GM21381 (cell line): ENCODE data around the gene MARCHF10.
"Not testable (repeated sequence)": the region's sequence is repeated elsewhere in the genome, so short reads cannot be mapped to it uniquely, and the experiment has no call there.

ENCODE experiments used
- ATAC-seq: cut with Tn5 transposase; IDR thresholded peaks from one replicate; pipeline ENCODE4 v1.9.1; 2021; ENCODE audit warnings: mild to moderate bottlenecking, moderate library complexity; ENCODE audit not compliant: unreplicated experiment

Gene MARCHF10

DNA sequence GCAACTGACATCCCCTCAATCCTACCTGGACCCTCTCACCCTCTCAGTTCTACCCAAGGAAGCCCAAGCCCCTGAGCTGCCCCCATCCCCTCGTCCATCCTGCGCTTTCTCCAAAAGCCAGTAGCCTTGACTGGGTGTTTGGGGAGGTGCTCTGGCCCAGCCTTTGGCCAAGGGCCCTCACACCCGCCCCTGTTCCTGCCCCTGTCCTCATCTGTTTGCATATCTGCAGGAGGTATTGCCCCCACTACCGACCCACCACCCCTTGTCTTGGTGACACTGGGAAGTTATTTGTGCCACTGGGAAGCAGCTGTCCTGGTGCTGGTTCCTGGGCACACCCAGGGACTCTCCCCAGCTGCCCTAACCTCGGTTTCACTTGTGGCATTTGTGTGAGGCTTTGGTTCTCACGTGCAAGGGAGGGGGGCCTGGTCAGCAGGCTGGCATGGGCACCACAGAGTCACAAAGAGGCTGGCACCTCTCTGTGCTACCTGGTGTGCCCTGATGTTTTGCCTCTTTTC, 105.3 kb downstream of the MARCHF10 start:
- ATAC-seq, result no peak

DNA sequence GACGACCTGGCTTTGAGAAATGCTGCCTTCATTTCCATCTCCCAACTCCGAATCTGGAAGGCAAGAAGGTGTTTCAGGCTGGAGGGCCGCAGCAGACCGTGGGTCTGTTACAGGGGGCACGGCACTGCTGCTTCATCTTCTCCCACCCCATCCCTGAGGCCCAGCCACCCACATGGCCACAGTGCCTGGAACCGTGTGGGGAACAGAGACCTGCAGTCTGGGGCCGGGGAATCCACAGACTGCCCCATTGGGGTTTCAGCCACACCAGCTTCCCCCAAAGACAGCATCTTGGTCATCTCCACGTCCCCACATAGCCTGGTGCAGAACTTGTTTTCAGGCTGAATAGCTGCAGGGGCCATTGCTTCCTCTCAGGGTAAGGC, 106.4 kb downstream of the MARCHF10 start:
- no peak for ATAC-seq

DNA sequence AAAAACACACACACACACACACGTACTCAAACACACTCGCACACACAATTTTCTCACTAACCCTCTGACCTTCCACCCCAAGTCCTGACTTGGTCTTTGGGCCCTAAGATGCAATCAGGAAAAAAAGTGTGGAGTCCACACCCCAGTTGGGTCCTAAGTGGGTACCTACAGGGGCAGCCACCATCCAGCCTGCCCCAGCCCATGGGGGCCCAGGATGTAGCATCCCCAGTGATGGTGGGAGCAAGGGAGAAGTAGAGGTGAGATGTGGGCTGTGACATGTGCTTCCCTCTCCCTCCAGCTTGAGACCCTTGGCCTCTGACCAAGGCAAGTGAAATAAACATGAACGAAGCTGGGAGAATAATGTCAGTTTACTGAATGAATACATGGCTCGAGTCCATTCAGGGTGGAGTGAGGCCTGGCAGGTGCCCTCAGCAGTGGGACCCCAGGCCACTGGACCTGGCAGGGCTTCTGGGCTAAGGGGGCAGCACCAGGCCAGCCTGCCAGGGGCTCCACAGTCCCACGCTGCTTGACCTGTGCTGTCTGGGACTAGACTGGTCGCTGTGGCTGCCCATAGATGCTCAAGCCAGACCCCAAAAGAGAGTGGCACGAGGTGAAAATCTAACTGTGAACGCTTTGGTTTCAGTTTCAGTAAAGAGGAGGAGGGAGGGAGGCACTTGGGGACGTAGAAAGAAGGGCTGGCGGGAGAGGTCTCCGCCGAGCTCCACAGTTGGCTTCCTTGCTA, 107.0 kb downstream of the MARCHF10 start:
- ATAC-seq, result no peak

DNA sequence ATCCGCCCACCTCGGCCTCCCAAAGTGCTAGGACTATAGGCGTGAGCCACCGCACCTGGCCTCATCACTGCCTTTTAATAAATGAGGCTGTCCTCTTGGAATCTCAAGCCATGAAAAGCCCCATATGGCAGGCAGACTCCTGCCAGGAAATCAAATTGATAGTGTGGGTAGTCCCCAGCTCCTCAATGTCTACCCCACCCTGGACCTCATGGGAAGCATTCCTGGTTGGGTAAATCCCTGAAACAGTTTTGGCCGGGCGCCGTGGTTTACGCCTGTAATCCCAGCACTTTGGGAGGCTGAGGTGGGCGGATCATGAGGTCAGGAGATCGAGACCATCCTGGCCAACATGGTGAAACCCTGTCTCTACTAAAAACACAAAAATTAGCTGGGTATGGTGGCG, 109.7 kb downstream of the MARCHF10 start:
- ATAC-seq, result not testable (repeated sequence)

DNA sequence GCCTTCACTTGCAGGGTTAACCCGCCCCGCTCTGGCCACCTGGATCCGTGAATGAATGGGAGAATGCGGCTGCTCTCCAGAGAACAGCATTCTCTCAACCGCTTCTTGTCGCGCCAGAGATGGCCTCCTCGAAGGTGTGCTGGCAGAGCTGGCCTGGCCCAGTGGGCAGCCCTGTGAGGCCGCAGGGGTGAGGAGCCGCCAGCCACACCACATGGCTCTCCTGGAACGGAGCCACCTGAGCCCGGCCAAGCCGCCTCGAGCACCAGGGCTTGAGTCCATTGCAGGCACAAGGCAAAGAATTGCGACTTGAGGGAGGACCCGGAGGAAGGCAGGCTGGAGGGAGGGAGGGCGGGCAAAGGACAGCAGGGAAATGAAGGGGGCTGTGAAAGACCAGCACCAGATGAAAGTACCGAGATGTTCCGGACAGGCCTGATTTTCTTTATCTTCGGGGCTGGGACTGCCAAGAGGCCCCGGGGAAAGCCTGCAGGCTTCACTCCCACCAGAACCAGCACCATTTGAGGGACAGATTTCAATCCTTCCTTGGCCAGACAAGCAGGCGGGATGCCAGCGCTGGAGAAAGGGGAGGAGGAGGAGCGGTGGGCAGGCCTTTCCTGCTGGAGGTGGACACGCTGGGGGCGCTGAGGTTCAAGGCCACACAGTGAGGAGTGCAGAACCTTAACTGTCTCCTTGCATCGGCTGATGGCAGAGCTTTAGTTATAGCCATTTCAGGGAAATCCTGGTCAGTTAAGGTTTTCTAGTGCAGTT, 111.2 kb downstream of the MARCHF10 start:
- ATAC-seq, result no peak

GRCh38 chr17:62696256-62696655, 111.9 kb downstream of the MARCHF10 start:
- ATAC-seq, result no peak

GRCh38 chr17:62695093-62695738, 112.9 kb downstream of the MARCHF10 start:
- not testable (repeated sequence) for ATAC-seq

- no peak for ATAC-seq
These were observed 114.3 kb downstream of the MARCHF10 start for GRCh38 chr17:62693616-62694409.

DNA sequence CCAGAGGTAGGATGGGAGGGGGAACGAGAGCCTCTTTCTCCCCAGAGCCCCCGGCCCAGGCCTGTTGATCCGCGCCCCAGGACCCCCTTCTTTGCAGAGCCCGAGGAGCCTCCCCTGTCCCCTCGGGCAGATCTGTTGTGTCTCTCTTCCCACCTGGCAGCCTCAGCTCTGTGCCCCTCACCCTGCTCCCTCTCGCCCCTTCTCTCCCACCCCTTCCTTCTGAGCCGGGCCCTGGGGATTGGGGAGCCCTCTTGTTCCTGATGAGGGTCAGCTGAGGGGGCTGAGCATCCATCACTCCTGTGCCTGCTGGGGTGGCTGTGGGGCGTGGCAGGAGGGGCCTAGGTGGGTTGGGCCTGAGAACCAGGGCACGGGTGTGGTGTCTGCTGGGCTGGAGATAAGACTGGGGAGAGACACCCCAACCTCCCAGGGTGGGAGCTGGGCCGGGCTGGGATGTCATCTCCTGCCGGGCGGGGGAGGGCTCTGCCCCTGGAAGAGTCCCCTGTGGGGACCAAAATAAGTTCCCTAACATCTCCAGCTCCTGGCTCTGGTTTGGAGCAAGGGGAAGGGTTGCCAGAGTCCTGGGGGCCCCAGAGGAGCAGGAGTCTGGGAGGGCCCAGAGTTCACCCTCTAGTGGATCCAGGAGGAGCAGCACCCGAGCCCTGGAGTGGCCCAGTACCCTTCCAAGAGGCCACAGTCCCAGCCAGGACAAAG, 115.2 kb downstream of the MARCHF10 start:
- ATAC-seq, result no peak

- ATAC-seq, result no peak
These were observed 115.9 kb downstream of the MARCHF10 start for GRCh38 chr17:62692159-62692651.

GRCh38 chr17:62691589-62691915, 116.6 kb downstream of the MARCHF10 start:
- ATAC-seq, result not testable (repeated sequence)

- ATAC-seq, result no peak
These were observed 117.8 kb downstream of the MARCHF10 start for GRCh38 chr17:62690168-62690897.

- ATAC-seq, result no peak
These were observed 118.5 kb downstream of the MARCHF10 start for GRCh38 chr17:62689441-62690167.

DNA sequence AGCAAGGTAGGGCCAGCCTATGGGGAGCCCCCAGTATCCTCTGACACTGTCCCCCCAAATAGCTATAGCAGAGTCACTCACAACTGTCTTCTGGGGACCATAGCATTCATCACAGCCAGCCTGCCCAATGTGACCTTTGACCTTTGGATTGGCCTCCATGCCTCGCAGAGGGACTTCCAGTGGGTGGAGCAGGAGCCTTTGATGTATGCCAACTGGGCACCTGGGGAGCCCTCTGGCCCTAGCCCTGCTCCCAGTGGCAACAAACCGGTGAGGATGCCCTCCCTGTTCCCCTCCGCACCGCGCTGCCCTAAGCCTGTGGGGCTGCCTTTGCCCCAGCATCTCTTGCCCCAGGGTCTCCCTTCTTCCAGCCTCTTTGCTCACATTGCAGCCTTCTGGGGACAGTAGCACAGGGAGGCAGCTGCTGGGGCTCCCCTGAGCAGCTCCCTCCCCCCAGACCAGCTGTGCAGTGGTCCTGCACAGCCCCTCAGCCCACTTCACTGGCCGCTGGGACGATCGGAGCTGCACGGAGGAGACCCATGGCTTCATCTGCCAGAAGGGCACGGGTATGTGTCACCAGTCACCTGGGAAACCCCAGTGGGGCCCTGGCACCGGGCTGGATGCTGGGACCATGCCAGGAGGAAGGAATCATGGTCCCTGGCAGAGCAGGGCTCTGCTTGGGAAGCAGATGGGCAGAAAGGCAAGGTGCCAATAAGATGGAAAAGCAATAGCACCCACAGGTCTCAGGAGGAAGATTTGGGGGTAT, 119.5 kb downstream of the MARCHF10 start:
- ATAC-seq, result no peak

- no peak for ATAC-seq
These were observed 120.1 kb downstream of the MARCHF10 start for GRCh38 chr17:62687997-62688396.

DNA sequence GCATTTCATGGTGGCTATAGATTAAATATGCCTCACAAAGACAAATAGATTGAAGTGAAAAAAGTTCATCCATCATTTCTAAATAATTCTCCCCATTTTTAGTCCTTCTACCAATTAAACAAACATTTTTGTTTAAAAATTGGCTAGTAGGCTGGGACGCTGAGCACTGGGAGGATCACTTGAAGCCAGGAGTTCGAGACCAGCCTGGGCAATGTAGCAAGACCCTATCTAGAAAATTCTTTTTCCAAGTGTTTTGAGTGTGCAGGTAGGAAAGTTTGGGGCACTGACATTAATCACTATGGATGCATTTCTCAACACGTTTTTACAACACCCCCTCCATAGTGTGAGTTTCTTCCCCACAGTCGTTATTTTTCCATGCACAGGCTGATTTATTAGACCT, 123.9 kb downstream of the MARCHF10 start:
- no peak for ATAC-seq

- ATAC-seq, result no peak
These were observed 126.2 kb downstream of the MARCHF10 start for GRCh38 chr17:62681939-62682381.
